ENCODE results near the gene TSPYL4.
"Not testable (repeated sequence)": the region's sequence is repeated elsewhere in the genome, so short reads cannot be mapped to it uniquely, and the experiment has no call there.

TSPYL4 gene

DNA sequence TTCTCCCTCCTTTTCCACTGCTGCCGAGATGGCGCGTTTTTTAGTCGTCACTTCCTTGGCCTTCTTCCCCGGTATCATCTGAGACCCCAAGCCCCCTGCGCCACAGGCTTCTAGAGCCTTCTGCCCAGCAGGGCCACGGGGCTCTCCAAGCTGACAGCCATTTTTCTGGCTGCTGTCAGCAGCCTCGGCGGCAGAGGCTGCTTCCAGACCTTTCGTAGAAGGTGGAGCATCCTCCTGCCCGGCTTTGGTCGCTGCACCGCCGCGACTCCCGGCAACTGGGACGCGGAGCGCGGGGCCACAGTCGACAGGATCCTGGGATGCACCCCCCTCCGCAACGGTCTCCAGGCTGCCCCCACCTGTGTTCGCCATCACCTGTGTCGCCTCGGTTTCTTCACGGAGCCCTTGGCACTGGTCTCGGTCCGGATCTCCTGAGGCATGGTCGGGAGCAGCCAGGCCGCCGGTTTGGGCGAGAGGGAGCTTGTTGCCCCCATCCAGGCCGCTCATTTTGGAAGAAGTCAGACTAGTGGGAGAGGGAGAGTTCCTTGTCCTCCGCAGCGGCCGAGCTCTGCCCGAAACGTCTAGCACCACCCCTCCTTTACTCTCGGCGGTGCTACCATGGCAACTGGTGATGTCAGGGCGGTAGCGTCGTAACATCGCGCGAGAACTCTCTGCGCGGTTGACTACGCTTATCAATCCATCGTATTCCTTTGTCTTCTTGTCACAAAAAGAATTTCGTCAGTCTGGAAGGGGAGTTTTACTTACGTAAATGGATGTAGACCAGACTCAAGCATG is at the start of gene TSPYL4:
TSPYL4 (minus strand) TSS at position 571 of the 792 bp plus-strand sequence; CDS start at position 504, 67 bp downstream.
- H3K27ac Mint-ChIP-seq: no peak within 1 kb of the TSS
- no peaks in the 10 kb centered on the region for H3K27me3 Mint-ChIP-seq
- H3K4me3 Mint-ChIP-seq: no peak within 1 kb of the TSS
- peaks cover 8% of the 10 kb centered on the region for H3K4me1 Mint-ChIP-seq
- peaks cover 5% of the 10 kb centered on the region for H3K36me3 Mint-ChIP-seq
- no peaks in the 10 kb centered on the region for H3K9me3 Mint-ChIP-seq

DNA sequence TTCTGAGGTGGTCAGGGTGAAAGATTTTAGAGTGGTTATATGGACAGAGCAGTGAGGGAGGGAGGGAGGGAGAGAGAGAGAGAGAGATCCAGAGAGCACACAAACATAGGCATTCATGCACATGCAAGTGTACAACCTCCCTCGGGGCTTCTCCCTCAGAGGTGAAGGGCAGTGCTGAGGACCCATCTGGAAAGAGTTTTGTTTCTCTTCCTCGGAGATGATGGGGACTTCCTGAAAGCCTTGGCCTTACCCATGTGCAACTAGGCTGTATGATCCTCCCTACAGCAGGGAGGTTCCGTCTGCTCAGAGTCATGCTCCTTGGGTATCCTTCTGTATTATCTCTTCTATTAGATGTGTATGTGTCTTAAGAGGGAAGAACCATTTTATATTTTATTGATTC is 47.2 kb upstream of the TSPYL4 start:
- H3K9me3 Mint-ChIP-seq: peaks cover 4% of the 10 kb centered on the region
- no peaks in the 10 kb centered on the region for H3K4me1 Mint-ChIP-seq
- peaks cover 7% of the 10 kb centered on the region for H3K36me3 Mint-ChIP-seq
- no peak overlapping the region for H3K27ac Mint-ChIP-seq
- H3K27me3 Mint-ChIP-seq: no peaks in the 10 kb centered on the region
- H3K4me3 Mint-ChIP-seq: no peak overlapping the region

DNA sequence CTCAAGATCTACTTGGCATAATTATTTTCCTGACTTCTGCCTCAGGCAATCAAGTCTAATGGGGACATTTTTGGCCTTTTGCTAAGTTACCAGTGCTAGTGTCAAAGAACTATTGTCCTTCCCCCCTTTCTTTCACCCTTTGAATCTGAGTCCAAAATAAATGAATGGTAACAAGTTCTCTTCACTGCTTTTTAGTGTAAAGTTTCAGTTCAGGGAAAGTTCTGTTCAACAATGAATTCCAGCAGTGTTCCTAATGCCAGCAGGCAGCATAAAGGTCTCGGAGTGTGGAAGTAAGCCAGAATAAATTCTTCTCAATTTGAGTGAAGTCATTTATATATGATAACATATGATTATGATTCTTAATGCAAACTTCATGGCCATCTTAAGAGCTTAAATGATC is 46.7 kb upstream of the TSPYL4 start:
- Mint-ChIP-seq H3K27me3 (no peaks in the 10 kb centered on the region), H3K36me3 (peaks cover 7% of the 10 kb centered on the region), H3K9me3 (peaks cover 4% of the 10 kb centered on the region), H3K4me3 (no peak overlapping the region), H3K4me1 (no peaks in the 10 kb centered on the region), H3K27ac (no peak overlapping the region)

DNA sequence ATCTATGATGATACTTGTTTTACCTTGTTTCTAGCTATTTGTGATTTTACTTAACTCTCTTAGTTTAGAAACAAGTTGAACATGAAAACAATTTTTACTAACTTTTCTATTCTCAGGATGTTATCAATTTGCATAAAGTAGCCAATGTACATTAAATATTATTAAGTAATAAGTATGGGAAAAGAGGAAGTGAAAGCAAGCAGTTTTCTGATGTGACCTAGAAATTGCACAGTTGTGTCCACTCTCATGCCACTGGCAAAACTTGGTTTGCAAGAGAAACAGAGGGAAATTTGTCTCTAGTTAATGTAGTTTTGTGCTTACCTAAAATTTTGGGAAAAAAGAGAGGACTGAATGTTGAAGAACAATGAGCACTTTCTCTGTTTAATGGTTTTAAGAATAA is 45.1 kb upstream of the TSPYL4 start:
- H3K4me1 Mint-ChIP-seq: no peaks in the 10 kb centered on the region
- no peak overlapping the region for H3K27ac Mint-ChIP-seq
- H3K27me3 Mint-ChIP-seq: no peaks in the 10 kb centered on the region
- no peak overlapping the region for H3K4me3 Mint-ChIP-seq
- H3K9me3 Mint-ChIP-seq: peaks cover 4% of the 10 kb centered on the region
- peaks cover 7% of the 10 kb centered on the region for H3K36me3 Mint-ChIP-seq

DNA sequence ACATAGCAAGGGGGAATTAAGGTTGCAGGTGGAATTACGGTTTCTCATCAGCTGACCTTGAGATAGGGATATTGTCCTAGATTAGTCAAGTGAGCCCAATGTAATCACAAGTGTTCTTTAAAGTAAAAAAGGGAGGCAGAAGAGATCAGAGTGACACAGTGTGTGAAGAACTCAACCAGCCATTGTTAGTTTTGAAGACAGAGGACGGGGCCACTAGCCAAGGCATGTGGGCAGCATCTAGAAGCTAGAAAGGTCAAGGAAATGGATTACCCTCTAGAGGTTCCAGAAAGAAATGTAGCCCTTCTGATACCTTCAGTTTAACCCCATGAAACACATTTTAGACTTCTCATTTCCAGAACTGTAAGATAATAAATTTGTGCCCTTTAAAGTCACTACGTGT is 44.4 kb upstream of the TSPYL4 start:
- H3K36me3 Mint-ChIP-seq: peaks cover 7% of the 10 kb centered on the region
- H3K4me1 Mint-ChIP-seq: no peaks in the 10 kb centered on the region
- H3K27me3 Mint-ChIP-seq: no peaks in the 10 kb centered on the region
- no peak overlapping the region for H3K27ac Mint-ChIP-seq
- H3K9me3 Mint-ChIP-seq: peaks cover 4% of the 10 kb centered on the region
- H3K4me3 Mint-ChIP-seq: no peak overlapping the region

DNA sequence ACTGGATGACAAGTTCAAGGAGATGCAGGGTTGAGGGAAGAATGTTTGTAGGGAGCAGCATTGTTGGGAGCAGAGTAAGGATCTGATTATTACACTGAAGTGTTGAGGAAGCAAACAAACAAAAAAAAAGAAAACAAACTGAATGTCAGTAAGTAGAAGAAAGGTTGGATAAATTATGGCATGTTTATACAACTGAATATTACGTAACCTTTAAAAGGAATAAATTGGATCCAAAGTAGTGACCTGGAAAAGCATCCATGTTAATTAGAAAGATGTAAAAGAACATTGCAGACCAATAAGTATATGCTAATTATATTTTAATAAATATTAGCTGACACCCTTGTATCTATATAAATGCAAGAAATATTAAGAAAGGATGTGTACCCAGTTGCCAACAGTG is 38.7 kb upstream of the TSPYL4 start:
- no peak overlapping the region for H3K4me3 Mint-ChIP-seq
- no peaks in the 10 kb centered on the region for H3K27me3 Mint-ChIP-seq
- H3K4me1 Mint-ChIP-seq: no peaks in the 10 kb centered on the region
- H3K9me3 Mint-ChIP-seq: no peaks in the 10 kb centered on the region
- peaks cover under 1% of the 10 kb centered on the region for H3K36me3 Mint-ChIP-seq
- no peak overlapping the region for H3K27ac Mint-ChIP-seq

DNA sequence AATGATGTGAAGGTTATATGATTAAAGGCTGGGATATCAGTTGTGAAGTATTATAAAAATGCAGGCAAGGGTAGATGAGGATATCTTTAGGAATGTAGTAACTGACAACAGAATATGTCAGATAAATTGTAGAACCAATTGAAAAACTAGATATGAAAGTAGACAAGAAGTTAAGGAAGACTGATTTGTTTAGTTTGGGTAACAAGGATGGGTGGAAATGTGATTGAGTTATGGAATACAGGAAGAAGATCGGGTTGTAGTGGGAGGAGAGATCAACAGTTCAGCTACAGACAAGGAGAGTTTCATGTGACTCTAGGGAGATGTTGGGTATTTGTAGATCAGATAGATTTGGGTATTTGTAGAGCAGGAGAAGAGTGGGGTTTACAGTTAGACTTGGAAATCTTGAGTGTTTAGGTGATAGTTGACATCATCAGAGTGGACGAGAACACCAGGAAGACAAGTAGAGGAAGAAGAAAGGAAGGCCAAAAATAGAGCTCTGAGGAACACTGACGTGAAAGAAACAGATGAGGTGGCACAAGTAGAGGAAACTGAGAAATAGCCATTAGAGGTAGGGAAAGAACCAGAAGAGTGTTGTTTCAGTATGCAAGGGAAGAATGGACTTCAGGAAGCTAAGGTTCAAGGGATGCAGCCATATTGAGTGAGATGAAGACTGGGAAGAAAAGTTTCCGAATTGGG is 38.0 kb upstream of the TSPYL4 start:
- Mint-ChIP-seq H3K4me3 (no peak overlapping the region), H3K4me1 (no peaks in the 10 kb centered on the region), H3K27me3 (no peaks in the 10 kb centered on the region), H3K9me3 (no peaks in the 10 kb centered on the region), H3K27ac (no peak overlapping the region), H3K36me3 (no peaks in the 10 kb centered on the region)

DNA sequence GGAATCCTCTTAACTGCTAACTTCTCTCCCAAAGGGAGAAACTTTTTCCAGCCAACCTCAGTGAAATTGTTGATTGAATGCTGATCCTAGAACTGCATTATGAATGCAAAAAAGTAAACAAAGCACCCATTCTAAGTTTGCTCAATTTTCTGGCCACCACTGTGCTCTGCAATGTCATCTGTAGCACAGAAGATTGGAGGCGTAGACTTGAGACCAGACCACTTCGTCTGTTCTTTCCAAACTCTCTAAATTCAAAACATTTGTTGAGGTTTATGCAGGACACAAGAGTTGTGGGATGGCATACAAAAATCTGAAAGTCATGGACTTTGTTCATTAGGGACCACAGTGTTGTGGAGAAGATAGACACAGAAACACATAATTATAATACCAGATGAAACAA is 36.9 kb upstream of the TSPYL4 start:
- Mint-ChIP-seq H3K4me3 (no peak overlapping the region), H3K9me3 (no peaks in the 10 kb centered on the region), H3K4me1 (no peaks in the 10 kb centered on the region), H3K27ac (no peak overlapping the region), H3K27me3 (no peaks in the 10 kb centered on the region), H3K36me3 (no peaks in the 10 kb centered on the region)

DNA sequence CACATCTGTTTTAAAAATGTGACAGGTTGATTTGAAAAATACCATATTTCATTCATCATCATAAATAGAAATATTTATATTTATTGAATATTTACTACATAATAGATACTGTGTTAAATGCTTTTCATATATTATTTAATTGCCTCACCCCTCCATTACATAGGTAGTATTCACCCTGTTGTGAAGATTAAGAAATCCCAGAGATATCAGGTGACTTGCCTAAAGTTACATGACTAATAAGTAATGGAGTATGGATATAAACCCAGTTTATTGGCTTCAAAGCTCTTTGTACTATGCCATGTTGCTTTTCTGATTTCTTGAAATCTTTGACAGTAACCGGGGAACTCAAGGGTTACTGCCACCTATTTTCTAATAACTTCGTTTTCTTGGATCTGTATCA is 36.0 kb upstream of the TSPYL4 start:
- H3K9me3 Mint-ChIP-seq: no peaks in the 10 kb centered on the region

DNA sequence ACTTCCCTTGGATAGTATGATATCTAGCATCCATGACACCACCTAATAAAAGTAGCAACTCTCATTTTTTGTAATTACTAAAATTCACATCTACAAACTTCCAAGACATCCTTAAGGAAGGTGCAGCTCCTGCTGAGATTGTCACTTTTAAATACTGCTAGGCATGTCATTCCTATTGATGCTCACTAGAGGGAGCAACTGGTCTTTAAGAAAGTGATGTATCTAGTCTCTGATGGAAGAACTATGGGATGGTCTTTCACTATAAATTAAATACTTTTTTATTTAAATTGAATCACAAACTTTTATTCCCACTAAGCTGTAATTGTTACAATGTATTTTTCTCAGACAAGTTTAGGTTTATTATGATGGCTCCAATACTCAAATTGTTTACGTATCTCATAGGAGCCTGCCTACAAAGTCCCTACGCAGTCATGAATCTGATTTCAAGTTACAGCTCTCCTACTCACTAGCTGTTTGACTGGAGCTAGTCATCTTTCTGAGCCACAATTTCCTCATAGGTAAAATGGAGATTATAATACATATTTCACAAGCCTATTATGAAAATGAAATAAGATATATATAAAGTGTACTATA is 33.9 kb upstream of the TSPYL4 start:
- H3K27ac Mint-ChIP-seq: no peak overlapping the region
- H3K4me1 Mint-ChIP-seq: no peaks in the 10 kb centered on the region
- no peaks in the 10 kb centered on the region for H3K27me3 Mint-ChIP-seq
- H3K36me3 Mint-ChIP-seq: no peaks in the 10 kb centered on the region
- no peak overlapping the region for H3K4me3 Mint-ChIP-seq
- no peaks in the 10 kb centered on the region for H3K9me3 Mint-ChIP-seq

More for the DNA sequence above, 36.0 kb upstream of the TSPYL4 start:
- H3K4me1 Mint-ChIP-seq: no peaks in the 10 kb centered on the region
- H3K27me3 Mint-ChIP-seq: no peaks in the 10 kb centered on the region
- H3K36me3 Mint-ChIP-seq: no peaks in the 10 kb centered on the region
- H3K4me3 Mint-ChIP-seq: no peak overlapping the region
- no peak overlapping the region for H3K27ac Mint-ChIP-seq

DNA sequence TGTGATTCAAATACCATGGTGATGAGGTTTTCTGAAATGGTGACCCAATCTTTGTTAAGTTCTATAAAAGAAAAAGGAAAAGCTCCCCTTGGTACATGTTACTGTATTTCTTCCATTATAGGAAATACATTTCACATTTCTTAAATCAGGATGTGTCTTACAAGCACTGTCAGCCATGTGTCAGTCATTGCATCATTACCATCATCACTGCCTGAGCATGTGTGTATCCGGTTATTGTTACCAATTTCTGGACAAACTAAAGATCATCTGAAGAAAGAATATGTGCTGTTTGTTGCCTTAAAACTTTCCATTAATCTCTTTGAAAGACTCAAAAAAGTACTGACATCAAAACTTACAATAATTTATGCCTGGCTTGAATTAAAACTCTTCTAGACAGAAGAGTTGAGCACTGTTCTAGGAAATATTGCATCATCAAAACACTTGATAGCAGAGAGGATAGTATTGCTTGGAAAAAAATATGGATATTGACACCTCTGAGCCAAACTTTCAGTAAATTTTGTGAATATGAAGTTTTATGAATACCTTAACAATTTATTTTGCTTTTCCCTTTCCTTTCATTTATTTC is 33.0 kb upstream of the TSPYL4 start:
- H3K4me3 Mint-ChIP-seq: no peak overlapping the region
- H3K36me3 Mint-ChIP-seq: no peaks in the 10 kb centered on the region
- H3K27me3 Mint-ChIP-seq: no peaks in the 10 kb centered on the region
- H3K9me3 Mint-ChIP-seq: no peaks in the 10 kb centered on the region
- no peak overlapping the region for H3K27ac Mint-ChIP-seq
- H3K4me1 Mint-ChIP-seq: peaks cover 7% of the 10 kb centered on the region

DNA sequence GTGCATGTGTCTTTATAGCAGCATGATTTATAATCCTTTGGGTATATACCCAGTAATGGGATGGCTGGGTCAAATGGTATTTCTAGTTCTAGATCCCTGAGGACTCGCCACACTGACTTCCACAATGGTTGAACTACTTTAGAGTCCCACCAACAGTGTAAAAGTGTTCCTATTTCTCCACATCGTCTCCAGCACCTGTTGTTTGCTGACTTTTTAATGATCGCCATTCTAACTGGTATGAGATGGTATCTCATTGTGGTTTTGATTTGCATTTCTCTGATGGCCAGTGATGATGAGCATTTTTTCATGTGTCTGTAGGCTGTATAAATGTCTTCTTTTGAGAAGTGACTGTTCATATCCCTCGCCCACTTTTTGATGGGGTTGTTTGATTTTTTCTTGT is 31.1 kb upstream of the TSPYL4 start:
- H3K4me1 Mint-ChIP-seq: peaks cover 21% of the 10 kb centered on the region
- H3K27ac Mint-ChIP-seq, H3K36me3 Mint-ChIP-seq, H3K9me3 Mint-ChIP-seq, H3K4me3 Mint-ChIP-seq, H3K27me3 Mint-ChIP-seq: not testable (repeated sequence)

DNA sequence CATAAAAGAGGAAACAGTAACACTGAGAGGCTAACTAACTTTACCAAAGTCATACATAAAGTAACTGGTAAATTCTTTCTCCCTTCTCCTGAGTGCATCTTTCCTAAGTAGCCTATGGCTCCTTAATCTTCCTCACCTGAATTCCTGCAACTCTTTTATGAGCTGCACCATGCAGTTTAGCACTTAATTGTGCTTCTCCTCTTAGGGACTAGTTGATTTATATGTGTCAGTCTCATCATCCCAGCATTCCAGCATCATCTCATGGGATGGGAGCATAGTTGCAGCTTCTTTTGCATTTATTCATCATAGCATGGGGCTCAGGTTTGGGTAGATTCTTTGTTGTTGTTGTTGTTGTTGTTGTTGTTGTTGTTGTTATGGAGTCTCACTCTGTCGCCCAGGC is 29.3 kb upstream of the TSPYL4 start:
- H3K4me3 Mint-ChIP-seq: no peak overlapping the region
- peaks cover 10% of the 10 kb centered on the region for H3K36me3 Mint-ChIP-seq
- H3K4me1 Mint-ChIP-seq: peaks cover 28% of the 10 kb centered on the region
- H3K27ac Mint-ChIP-seq: no peak overlapping the region
- no peaks in the 10 kb centered on the region for H3K27me3 Mint-ChIP-seq
- no peaks in the 10 kb centered on the region for H3K9me3 Mint-ChIP-seq

DNA sequence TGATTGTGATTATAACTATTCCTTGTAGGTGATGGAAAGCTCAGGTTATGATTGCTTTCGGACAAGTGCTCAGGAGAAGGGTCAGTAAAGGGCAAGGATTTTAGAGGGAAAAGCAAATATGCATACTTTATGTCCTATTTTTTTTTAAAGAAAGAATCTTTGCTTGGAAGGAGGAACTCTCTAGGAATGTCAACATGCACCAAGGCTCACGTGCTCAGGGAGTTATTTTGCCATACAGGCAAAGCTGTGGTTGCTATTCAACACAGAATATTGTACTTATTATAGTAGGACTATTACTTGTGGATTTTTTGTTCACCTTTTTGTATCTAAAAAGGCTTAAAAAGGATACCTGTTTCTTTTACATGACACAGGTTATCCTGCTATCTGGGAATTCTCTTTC is 28.8 kb upstream of the TSPYL4 start:
- Mint-ChIP-seq H3K36me3 (peaks cover 14% of the 10 kb centered on the region), H3K9me3 (no peaks in the 10 kb centered on the region), H3K4me3 (no peak overlapping the region), H3K27me3 (no peaks in the 10 kb centered on the region), H3K27ac (no peak overlapping the region), H3K4me1 (peaks cover 33% of the 10 kb centered on the region)

DNA sequence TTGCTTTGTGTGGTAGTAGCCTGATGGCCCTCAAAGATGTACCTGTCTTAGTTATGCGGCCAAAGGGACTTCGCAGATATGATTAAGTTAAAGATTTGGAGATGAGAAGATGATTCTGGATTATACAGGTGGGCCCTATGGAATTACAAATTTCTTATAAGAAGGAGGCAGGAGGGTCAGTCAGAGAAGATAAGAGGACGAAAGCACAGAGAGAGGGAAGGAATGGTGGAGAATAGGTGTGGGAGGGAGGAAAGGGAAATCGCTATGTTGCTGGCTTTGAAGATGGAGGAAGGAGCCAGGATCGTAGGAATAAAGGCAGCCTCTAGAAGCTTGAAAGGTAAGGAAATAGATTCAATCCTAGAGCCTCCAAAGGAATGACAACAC is 27.1 kb upstream of the TSPYL4 start:
- no peaks in the 10 kb centered on the region for H3K27me3 Mint-ChIP-seq
- peaks cover 23% of the 10 kb centered on the region for H3K36me3 Mint-ChIP-seq
- peak overlapping the region; percentile 100 for H3K4me3 Mint-ChIP-seq
- H3K27ac Mint-ChIP-seq: peak overlapping the region; percentile 99
- H3K4me1 Mint-ChIP-seq: peaks cover 50% of the 10 kb centered on the region
- H3K9me3 Mint-ChIP-seq: no peaks in the 10 kb centered on the region

Measured in activated naive CD4-positive, alpha-beta T cell treated with anti-CD3 and anti-CD28 coated beads, Interleukin-2, amount 50 U/mL, for 24 hours (primary cell).